GM12801 (cell line): ENCODE measurements around the gene EPC1.

Source experiments
- TF ChIP-seq, protein P1 (sequence below): IDR thresholded peaks from one replicate; pipeline ENCODE4 v1.5.1; 2011; ENCODE audit warnings: control low read depth; ENCODE audit not compliant: insufficient read length; ENCODE audit errors: extremely low read depth

Gene EPC1

DNA sequence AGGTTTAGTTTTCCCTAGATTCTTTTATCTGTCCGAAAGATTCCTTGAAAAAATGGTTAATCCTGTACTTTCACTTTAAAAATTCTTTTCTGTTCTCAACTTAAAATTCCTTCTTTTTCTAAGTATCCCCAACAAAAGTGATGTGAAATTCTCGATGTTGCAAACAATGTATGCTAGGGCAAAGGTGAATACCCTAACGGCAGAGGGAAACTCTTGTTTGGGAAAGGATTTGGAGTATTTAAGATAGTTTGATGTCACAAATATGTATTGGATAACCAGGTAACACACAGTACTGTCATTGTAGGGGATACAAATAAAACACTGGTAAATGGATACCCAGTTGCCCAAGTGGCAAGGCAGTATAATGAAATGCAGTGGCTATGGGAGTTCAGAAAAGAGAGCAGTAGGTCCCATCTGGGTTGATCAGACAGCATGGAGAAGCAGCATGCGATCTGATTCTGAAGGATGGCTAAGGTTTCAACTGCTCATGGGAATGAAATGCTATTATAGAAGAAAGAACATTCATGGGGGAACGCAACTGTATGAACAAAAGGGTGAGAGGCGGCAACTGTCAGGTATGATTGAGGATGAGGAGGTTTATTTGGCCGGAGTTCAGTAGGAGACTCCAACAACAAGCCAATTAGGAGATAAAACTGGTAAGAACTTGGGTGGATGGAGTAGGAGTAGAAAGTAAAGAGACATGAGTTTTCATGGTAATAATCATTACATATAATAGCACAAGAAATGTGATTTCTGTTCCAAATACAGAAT, 3.2 kb upstream of the EPC1 start:
- TF ChIP-seq, protein P1, sequence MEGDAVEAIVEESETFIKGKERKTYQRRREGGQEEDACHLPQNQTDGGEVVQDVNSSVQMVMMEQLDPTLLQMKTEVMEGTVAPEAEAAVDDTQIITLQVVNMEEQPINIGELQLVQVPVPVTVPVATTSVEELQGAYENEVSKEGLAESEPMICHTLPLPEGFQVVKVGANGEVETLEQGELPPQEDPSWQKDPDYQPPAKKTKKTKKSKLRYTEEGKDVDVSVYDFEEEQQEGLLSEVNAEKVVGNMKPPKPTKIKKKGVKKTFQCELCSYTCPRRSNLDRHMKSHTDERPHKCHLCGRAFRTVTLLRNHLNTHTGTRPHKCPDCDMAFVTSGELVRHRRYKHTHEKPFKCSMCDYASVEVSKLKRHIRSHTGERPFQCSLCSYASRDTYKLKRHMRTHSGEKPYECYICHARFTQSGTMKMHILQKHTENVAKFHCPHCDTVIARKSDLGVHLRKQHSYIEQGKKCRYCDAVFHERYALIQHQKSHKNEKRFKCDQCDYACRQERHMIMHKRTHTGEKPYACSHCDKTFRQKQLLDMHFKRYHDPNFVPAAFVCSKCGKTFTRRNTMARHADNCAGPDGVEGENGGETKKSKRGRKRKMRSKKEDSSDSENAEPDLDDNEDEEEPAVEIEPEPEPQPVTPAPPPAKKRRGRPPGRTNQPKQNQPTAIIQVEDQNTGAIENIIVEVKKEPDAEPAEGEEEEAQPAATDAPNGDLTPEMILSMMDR: no peak

- TF ChIP-seq, protein P1: no peak
Measured at GRCh38 chr10:32349199-32349585, 2.2 kb upstream of the EPC1 start.

DNA sequence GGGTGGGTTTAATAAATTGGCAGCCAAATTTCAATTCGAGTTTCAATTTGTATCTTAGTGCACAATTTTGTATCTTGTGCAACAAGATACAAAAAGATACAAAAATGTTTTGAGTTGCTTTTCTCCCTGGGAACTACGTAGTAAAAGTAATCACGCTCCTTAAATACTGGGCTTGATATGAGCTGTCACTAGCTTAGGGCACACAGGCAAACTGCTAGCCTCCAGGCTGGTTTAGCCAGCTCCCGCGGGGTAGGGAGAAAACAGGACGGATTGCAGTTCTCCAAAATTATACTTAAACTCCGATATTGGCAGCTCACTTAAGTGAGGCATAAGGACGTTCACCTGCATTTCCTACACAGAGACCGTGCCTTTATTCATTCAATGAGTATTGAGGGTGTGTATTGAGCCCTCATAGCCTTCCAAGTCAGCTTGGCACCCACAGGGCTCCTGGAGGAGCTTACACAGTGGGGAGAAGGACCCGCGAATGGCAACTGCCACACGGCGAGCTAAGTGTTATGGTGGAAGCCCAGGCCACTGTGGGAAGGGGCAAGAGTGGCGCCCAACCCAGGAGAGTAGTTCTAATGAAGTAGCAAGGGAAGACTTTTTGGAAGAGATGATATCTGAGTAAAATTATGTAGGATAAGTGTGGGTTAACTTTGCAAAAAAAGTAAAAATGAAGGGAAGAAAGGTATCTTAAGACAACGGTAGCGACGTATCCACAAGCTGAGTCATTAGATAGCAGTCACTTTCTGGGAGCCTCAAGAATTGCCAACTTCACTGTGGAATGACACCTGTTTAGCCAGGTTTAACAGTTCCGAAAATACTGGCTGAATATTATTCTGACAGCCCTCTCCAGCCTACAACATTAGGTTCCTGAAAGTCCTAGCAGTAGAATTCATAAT, 1.6 kb upstream of the EPC1 start:
- TF ChIP-seq, protein P1: no peak

DNA sequence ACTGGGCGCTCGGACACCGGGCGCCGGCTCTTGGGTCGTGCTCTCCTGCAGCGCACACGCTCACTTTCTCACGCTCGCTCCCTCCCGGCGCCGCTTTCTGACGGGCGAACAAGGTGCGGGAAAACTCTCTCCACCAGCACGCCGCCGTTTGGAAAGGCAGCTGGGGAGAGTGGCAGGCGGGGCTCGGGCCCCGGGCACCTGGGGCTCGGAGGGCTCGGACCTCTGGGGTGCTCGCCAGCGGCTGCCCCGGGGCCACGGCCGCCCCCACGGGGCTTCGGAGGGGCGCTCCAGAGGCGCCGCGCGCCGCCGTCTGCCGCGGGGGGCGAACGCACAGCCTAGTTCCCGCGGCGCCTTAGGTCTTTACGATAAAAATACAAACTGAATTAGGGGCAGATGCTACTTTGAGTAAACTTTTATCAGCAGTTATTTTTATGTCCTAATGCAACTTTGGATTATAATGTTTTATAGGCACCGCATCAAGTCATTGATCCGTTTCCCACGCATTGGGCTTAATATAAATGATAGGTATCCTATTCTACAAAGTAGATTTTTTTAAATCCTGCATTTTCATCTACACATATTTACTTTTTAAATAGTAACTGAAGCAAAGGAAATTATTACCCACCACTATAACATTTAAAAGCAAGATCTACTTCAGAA, 535 bp upstream of the EPC1 start:
- TF ChIP-seq, protein P1: no peak

DNA sequence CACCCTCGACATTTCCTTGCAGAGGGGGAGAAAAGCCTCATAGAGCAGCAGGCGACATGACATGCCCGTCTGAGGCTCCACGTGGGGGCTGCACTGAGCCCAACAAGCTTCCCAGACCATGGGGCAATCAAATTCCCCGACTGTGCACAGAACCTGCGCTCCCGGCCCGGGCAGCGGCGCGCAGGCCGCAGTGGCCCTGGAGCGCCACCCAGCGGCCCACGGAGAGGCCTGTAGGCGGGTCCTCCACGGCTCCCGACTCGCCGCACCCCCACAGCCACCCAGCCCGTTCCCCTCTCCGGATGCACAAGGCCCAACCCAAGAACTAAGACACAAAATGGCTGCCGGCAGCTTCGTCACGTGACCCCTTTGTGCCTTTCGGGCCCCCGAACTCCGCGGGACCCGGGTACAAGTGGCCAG, 816 bp downstream of the EPC1 start:
- TF ChIP-seq, protein P1: no peak

DNA sequence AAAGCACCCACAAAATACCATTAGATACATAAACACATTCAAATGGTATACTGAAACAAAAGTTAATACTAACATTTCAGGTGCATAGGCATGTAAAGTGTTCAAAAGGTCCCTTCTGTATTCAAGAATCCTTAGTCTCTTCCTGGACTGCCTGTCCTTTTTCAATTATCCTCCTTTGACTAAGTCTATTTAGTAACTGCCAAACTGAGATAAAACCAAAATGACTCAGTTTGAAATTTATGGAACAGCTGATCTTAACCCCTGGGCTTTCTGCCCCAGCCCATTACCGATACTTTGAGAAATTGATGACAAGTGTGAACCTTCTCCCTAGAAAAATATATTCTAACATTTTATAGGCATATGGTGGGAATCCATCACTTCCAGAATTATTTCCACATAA, 5.4 kb downstream of the EPC1 start:
- TF ChIP-seq, protein P1: no peak

GRCh38 chr10:32340596-32341180, 6.3 kb downstream of the EPC1 start:
- TF ChIP-seq, protein P1: no peak
